ENCODE measurements around the gene DLG5.

The DLG5 gene

DNA sequence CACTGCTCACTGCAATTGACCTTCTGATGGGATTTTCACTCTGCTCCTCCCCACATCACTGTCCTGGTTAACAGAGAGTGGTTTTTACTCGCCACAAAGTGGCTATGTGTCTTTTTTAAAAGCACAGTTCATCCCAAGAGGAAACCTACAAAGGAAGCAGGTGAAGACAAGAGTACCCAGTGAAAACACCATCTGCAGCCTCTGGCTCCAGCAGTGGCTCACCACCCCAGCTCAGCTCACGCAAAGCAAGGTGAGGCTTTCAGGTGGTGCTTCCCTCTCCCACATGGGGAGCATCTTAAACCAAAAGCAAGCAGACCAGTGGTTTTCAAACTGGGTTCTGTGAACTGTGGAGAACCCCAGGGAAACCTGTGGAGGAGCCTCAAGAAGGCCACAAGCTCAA, 14.0 kb downstream of the DLG5 start:
- Histone ChIP-seq H3K9me3 (ENCODE audit: control insufficient read depth, insufficient read depth, low read depth, low read length) (no peaks in the 10 kb centered on the region), H3K4me3 (ENCODE audit: low read depth, low read length) (no peak overlapping the region), H3K4me1 (ENCODE audit: control insufficient read depth, insufficient read depth, low read length) (peaks cover 4% of the 10 kb centered on the region; the same call in 1 of the 2 replicates), H3K27ac (ENCODE audit: extremely low read depth, low read depth, low read length) (no peak overlapping the region), H3K36me3 (ENCODE audit: control insufficient read depth in 2 of 2, insufficient read depth in 1 of 2, low read length in 2 of 2) (no peaks in the 10 kb centered on the region; a peak in 1 of 3 replicates)
- CTCF ChIA-PET, result interaction anchor here (0.8 to 1.7 kb wide), 4 partner anchors 17 to 200 kb away, joined by 3 to 11 read pairs (median 4); no protein-coding TSS in a partner anchor
- POLR2A ChIA-PET, result interaction anchor here (0.5 to 1.9 kb wide), 2 partner anchors 8 to 36 kb away, joined by 5 read pairs; no protein-coding TSS in a partner anchor
- no peak for TF ChIP-seq ZNF138 (tag by site-specific recombination; IDR thresholded peaks at IDR 0.05; ENCODE audit: borderline replicate concordance)
- TF ChIP-seq ZBTB1 (tag by site-specific recombination; IDR thresholded peaks at IDR 0.05), result no peak
- TF ChIP-seq, protein P1, sequence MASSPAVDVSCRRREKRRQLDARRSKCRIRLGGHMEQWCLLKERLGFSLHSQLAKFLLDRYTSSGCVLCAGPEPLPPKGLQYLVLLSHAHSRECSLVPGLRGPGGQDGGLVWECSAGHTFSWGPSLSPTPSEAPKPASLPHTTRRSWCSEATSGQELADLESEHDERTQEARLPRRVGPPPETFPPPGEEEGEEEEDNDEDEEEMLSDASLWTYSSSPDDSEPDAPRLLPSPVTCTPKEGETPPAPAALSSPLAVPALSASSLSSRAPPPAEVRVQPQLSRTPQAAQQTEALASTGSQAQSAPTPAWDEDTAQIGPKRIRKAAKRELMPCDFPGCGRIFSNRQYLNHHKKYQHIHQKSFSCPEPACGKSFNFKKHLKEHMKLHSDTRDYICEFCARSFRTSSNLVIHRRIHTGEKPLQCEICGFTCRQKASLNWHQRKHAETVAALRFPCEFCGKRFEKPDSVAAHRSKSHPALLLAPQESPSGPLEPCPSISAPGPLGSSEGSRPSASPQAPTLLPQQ (tag by site-specific recombination; IDR thresholded peaks at IDR 0.05), result no peak
- TF ChIP-seq, protein P2, sequence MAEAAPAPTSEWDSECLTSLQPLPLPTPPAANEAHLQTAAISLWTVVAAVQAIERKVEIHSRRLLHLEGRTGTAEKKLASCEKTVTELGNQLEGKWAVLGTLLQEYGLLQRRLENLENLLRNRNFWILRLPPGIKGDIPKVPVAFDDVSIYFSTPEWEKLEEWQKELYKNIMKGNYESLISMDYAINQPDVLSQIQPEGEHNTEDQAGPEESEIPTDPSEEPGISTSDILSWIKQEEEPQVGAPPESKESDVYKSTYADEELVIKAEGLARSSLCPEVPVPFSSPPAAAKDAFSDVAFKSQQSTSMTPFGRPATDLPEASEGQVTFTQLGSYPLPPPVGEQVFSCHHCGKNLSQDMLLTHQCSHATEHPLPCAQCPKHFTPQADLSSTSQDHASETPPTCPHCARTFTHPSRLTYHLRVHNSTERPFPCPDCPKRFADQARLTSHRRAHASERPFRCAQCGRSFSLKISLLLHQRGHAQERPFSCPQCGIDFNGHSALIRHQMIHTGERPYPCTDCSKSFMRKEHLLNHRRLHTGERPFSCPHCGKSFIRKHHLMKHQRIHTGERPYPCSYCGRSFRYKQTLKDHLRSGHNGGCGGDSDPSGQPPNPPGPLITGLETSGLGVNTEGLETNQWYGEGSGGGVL (tag by site-specific recombination; IDR thresholded peaks at IDR 0.05), result no peak
- no peak for TF ChIP-seq KLF1 (tag by site-specific recombination; IDR thresholded peaks at IDR 0.05)
- no peak for TF ChIP-seq ZNF335 (tag by site-specific recombination; conservative IDR thresholded peaks at IDR 0.05)
- TF ChIP-seq ZBTB20 (tag by site-specific recombination; IDR thresholded peaks at IDR 0.05), result no peak
- TF ChIP-seq ZNF114 (tag by site-specific recombination; IDR thresholded peaks at IDR 0.05), result no peak
- no peak for TF ChIP-seq ZNF248 (tag by site-specific recombination; IDR thresholded peaks at IDR 0.05)
- TF ChIP-seq, protein P3, sequence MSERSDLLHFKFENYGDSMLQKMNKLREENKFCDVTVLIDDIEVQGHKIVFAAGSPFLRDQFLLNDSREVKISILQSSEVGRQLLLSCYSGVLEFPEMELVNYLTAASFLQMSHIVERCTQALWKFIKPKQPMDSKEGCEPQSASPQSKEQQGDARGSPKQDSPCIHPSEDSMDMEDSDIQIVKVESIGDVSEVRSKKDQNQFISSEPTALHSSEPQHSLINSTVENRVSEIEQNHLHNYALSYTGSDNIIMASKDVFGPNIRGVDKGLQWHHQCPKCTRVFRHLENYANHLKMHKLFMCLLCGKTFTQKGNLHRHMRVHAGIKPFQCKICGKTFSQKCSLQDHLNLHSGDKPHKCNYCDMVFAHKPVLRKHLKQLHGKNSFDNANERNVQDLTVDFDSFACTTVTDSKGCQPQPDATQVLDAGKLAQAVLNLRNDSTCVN (tag by site-specific recombination; optimal IDR thresholded peaks at IDR 0.05), result no peak
- no peak for TF ChIP-seq OVOL3 (tag by site-specific recombination; IDR thresholded peaks at IDR 0.05)
- TF ChIP-seq, protein P4, sequence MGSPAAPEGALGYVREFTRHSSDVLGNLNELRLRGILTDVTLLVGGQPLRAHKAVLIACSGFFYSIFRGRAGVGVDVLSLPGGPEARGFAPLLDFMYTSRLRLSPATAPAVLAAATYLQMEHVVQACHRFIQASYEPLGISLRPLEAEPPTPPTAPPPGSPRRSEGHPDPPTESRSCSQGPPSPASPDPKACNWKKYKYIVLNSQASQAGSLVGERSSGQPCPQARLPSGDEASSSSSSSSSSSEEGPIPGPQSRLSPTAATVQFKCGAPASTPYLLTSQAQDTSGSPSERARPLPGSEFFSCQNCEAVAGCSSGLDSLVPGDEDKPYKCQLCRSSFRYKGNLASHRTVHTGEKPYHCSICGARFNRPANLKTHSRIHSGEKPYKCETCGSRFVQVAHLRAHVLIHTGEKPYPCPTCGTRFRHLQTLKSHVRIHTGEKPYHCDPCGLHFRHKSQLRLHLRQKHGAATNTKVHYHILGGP (tag by site-specific recombination; IDR thresholded peaks at IDR 0.05), result no peak
- TF ChIP-seq ZNF514 (tag by site-specific recombination; IDR thresholded peaks at IDR 0.05), result no peak
- TF ChIP-seq, protein P5, sequence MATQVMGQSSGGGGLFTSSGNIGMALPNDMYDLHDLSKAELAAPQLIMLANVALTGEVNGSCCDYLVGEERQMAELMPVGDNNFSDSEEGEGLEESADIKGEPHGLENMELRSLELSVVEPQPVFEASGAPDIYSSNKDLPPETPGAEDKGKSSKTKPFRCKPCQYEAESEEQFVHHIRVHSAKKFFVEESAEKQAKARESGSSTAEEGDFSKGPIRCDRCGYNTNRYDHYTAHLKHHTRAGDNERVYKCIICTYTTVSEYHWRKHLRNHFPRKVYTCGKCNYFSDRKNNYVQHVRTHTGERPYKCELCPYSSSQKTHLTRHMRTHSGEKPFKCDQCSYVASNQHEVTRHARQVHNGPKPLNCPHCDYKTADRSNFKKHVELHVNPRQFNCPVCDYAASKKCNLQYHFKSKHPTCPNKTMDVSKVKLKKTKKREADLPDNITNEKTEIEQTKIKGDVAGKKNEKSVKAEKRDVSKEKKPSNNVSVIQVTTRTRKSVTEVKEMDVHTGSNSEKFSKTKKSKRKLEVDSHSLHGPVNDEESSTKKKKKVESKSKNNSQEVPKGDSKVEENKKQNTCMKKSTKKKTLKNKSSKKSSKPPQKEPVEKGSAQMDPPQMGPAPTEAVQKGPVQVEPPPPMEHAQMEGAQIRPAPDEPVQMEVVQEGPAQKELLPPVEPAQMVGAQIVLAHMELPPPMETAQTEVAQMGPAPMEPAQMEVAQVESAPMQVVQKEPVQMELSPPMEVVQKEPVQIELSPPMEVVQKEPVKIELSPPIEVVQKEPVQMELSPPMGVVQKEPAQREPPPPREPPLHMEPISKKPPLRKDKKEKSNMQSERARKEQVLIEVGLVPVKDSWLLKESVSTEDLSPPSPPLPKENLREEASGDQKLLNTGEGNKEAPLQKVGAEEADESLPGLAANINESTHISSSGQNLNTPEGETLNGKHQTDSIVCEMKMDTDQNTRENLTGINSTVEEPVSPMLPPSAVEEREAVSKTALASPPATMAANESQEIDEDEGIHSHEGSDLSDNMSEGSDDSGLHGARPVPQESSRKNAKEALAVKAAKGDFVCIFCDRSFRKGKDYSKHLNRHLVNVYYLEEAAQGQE (tag by site-specific recombination; IDR thresholded peaks at IDR 0.05), result no peak
- no peak for TF ChIP-seq ZNF768 (tag by site-specific recombination; IDR thresholded peaks at IDR 0.05)

Measured in HEK293 (cell line).